ENCODE results near the gene PHIP.

PHIP gene

DNA sequence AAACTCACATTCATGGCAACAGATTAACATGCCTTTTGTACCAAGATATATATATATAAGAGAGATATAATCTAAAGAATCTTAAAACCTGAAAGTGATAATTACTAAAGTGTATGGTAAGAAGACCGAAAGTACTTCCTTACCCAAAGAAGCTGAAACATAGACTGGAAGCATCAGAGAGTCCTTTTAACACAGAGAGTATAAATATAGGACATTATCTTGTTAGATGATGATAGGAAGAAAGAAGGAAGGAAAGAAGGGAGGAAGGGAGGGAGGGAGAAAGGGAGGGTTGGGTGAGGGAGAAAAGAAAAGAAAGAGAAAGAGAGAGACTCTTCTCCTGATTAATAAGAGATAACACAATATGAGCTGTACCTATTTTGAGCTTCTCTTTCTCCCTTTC lies 68.2 kb downstream of the PHIP start:
- no peak for DNase-seq (ENCODE audit: low read depth)

DNA sequence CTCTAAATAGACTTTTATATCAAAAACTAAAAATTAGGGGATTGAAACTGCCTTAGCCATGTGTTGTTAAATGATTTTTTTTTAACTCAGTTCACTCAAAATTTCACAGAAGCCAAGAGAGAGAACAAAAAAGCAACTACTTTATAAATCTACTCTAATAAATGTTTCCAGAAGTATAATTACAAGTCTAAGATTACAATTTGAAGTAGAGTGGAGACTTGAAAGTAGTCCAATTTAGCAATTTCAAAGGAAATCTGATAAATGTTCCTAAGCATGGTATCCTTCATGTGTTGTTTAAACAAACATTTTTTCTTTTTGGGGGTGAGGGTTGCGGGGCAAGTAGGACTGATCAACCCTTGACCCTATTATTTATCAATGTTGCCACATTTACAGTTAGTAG lies 72.6 kb downstream of the PHIP start:
- DNase-seq (ENCODE audit: low read depth), result peak; percentile 2

DNA sequence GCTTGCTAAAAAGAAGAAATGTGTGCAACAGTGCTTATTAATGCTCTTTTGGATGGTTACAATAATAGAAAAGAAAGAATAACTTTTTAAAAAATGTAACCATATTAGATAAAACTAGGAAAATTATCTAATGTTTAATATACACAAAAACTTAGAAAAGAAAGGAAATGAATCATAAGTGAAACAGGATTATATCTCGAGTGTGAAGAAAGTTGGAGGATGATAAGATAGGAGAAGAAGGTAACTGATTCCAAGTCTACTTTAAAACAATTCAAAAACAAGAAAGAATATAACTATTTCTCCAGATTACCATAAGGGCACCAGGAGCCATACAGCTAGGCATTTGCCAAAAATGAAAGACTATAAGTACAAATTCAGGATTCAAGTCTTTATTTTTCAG lies 73.0 kb downstream of the PHIP start:
- no peak for DNase-seq (ENCODE audit: low read depth)

DNA sequence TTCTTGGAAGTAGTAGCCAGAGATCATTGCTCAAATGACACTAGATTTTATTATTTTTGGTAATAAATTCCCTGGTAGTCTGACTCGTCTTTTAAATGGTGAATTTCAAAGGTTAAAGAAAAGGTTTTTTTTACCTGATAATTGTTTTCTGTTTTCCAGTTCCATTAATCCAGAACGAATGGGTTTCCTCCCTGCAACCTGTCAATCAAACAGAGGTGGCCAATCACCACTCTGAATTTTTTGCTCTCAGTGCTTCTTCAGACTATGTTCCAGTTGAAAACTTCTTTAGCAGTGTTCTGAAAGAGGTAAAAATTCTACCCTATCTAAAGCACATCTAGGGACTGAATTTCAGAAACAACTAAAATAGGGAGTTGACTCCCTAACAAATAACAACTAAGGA lies 73.8 kb downstream of the PHIP start:
- DNase-seq (ENCODE audit: low read depth), result no peak

DNA sequence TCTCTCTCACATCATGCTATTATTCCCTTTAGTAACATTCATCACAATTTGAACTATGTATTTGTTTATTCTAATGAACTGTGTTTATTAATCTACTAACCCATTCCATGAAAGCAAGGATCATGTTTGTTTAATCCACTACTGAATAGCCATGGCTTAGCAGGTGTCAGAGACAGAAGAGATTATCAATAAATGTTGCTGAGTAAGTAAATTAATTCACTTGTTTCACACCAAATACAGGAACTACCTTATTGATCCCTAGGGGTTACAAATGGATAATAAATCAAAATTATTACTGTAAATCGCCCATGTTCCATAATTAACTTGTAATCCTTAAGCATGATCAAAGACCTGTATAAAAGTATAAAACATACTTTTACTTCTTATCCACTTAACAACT lies 76.6 kb downstream of the PHIP start:
- DNase-seq (ENCODE audit: low read depth), result no peak

DNA sequence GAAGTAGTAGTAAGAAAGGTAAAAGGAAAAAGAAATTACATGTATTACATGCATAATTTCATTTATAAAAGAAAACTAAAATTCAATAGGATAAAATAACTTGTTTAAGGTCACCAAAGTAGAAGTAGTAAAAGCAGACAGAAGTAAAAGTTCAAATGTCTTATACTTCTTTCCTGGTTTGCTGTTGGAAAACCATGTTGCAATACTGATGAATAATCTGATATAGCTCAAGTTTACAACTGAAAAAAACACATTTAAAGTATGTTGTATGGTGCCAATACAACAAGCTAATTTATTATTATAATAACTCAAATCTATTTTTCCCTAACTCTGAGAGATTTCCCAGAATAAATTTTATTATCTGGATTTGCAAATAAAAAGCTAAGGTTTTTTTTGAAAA lies 78.3 kb downstream of the PHIP start:
- DNase-seq (ENCODE audit: low read depth), result peak; percentile 7

DNA sequence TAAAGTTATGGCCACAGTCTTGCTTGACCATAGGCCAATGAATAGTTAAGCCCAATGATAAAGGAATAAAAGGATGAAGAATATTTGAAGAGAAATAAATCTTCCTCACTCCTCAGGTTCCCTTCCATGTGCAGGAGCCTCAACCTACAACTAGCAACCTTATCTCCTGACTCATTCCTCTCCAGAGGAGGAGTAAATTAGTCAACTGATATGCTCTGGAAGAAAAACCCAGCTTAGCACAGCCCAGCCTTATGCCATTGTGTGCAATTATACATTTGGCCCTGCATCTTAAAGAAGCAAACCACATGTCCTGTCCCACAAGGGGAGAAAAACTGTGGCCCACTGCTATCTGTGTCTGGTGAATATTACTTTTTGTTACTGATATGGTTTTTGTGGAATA lies 82.1 kb downstream of the PHIP start:
- no peak for DNase-seq (ENCODE audit: low read depth)

DNA sequence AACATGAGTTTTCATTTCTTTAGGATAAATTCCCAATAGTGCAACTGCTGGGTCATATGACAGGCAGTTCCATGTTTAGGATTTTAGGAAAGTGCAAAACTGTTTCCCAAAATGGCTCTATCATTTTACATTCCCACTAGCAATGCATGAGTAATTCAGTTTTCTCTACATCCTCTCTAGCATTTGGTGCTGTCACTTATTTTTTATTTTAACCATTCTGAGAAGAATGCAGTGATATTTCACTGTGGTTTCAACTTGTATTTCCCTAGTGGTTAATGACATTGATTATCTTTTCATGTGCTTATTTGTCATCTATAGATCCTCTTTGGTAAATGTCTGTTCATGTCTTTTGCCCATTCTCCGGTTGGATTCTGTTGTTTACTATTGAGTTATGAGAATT lies 82.7 kb downstream of the PHIP start:
- DNase-seq (ENCODE audit: low read depth), result no peak

DNA sequence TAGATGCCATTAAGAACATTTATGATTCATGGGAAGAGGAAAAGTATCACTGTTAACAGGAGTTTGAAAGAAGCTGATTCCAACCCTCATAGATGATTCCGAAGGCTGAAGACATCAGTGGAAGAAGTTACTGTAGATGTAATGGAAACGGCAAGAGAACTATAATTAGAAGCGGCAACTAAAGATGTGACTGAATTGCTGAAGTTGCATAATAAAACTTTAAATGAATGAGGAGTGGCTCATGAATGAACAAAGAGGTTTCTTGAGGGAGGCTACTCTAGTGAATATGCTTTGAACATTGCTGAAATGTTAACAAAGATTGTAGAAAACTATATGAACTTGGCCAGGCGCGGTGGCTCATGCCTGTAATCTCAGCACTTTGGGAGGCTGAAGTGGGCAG lies 84.1 kb downstream of the PHIP start:
- DNase-seq (ENCODE audit: low read depth), result no peak

DNA sequence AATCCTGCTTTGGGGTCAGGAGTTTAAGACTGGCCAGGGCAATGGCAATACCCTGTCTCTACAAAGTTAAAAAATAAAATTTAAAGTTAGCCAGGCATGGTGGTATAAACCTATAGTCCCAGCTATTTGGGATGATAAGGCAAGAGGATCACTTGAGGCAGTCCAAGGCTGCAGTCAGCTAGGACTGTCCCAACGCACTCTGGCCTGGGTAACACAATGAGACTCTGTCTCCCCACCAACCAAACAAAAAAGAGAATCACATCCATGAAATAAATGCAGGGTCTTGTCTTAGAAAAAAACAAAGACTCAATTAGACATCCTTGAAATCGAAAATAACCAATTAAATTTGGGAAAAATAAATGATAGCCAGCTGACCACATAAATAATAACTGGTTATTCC lies 88.9 kb downstream of the PHIP start:
- no peak for DNase-seq (ENCODE audit: low read depth)

DNA sequence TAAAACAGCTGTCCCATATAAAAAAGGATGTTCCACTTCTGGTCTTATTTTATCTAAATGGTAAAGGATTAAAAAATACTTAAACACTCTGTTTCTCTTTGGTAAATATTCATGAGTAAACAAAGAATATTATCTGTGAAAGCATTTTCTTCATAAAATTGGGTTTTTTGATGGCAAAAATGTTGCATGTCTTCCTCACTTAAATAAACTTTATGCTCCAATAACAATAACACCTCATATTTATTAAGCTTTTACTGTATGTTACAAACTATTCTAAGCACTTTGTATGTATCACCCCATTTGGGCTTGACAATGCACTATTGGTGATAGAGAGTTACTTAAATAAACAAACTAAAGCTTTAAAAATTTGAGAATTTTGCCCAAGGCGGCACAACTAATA lies 91.9 kb downstream of the PHIP start:
- DNase-seq (ENCODE audit: low read depth), result no peak

DNA sequence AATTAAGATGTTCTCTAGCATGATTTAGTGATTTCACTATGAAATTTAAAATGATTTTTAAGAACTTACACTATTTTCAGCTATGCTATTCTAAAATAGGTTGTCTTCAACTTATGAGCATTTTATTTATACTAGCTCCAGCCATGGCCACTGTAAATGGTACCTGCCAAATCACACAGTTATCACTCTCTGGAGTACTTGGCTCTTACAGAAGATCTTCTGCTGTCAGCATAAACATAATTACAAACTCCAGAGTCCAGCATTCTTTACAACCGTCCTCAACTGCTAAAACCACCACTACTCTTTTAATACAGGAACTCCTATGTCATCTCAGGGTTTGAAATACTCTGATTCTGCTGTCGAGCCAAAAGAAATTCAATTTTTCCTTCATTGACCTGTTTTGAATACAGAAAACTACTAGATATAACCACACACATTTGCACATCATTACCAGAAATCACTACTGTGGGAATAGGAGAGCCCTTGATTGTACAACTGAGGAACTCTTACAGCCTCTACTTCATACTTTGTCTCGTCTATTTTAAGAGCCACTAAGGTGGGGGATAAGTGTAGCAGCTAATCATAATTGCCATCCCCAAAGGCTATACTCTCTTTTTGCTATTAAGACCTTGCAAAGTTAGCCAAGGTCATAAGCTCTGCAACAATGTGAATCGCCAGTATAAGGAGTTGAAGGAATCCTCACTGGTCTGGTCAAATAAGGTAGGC lies 93.7 kb downstream of the PHIP start:
- DNase-seq (ENCODE audit: low read depth), result no peak

DNA sequence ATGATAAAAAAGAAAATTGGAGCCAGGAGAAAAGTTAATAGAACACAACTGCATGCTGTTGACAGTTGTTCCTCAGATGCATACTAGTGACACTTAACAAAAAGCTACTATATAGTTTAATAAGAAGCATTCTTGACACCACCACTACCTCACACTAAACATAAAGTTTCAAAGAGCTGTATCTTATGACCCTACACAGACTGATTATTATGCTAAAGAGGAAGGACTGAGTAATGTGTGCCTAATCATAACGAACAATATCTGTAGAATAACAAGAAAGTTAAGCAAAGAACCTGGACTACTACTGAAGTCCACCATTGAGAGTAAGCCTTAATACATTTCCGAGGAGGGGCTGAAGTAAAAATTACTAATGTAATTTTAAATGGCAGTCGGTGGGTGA lies 110.9 kb downstream of the PHIP start:
- no peak for DNase-seq (ENCODE audit: low read depth)

DNA sequence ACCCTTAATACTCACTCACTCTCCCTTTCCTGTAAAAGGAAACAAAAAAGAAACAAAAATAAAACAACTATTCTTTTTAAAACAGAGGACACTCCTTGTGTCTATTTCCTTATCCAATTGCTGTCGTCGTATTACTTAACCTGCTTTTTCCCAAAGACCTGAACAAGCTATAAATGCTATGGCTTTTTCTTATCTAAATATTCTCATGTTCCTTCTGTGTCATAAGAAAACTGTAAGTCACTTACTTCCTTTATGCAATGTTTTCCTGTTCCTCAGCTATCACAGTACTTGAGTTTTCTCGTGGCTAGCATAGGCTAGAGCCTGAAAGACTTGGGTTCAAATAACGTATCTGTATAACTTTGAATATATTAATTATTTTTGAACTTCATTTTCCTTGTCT lies 111.5 kb downstream of the PHIP start:
- no peak for DNase-seq (ENCODE audit: low read depth)

DNA sequence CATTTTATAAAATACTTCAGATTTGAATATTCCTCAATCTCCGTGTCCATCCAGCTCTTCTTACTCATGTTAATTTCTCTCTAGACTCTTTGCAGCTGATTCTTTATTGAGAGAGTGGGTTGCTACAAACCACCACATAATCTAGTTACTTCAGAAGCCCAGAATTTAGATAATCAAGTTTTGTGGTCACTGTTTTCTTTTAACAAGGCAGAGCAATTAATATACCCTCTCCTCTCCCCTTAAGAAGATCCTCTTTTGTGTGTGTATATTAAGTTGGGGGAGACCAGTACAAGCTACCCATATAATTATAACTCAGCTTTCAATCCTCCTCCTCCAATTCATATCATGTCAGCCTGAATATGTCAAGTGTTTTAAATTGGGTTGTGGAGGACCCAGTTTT lies 115.6 kb downstream of the PHIP start:
- DNase-seq (ENCODE audit: low read depth), result no peak

DNA sequence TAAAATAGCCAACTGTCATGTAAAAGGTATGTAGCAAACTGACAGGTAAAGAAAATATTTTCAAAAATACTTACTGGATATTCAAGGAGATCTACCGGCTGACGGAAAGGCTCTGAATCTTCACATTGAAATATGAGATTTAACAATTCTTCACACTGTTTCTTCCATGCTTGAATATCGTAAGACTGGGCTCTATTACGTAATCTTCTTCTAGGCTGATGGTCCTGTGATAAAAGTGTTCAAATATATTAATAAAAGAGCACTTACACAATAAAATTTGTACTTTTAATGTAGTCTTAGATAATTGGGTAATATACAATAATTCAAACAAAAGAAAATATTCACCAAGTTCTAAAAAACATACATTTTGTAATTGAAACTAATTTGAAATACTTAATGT lies 123.3 kb downstream of the PHIP start:
- DNase-seq (ENCODE audit: low read depth), result no peak

DNA sequence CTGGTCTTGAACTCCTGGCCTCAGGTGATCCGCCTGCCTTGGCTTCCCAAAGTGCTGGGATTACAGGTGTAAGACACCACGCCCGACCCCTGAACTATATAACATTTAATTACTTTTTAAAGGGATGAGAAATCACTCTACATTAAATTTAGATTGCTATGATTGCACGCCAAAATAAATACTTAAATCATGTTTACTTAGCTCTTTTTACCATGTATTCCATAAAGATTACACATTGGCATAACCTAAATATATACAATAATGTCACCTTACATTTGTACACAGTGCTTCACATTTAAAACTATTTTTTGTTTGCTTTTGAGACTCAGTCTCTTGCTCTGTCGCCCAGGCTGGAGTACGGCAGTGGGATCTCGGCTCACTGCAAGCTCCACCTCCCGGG lies 124.3 kb downstream of the PHIP start:
- DNase-seq (ENCODE audit: low read depth), result no peak

DNA sequence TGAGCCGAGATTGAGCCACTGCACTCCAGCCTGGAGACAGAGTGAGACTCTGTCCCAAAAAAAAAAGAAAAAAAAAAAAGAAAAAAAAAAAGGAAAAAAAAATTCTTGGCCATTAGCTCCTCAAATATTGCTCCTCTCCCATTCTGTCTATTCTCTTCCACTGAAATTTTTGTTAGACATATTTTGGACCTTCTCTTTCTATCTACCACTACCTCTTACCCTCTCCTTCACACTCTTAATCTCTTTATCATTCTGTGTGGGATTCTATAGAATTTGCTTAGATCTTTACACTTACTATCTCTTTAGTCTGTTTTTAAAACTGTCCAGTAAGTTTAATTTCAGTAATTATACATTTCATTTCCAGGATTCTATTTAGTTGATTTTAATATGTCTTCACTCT lies 125.7 kb downstream of the PHIP start:
- no peak for DNase-seq (ENCODE audit: low read depth)

DNA sequence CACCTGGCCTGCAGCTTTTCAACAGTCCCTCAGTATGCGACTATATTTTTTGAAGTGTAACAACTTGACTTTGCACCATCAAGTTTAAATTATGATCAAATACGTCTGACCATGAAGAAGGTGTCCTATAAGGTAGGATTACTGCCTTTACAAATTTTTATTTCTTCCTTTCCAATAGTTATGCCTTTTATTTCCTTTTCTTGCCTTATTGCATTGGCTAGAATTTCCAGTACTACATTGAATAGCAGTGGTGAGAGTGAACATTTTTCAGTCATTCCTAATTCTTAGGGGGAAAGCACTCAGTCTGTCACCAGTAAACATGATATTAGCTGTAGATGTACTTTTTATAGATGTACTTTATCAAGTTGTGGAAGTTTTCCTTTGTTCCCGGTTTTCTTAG lies 129.3 kb downstream of the PHIP start:
- no peak for DNase-seq (ENCODE audit: low read depth)

DNA sequence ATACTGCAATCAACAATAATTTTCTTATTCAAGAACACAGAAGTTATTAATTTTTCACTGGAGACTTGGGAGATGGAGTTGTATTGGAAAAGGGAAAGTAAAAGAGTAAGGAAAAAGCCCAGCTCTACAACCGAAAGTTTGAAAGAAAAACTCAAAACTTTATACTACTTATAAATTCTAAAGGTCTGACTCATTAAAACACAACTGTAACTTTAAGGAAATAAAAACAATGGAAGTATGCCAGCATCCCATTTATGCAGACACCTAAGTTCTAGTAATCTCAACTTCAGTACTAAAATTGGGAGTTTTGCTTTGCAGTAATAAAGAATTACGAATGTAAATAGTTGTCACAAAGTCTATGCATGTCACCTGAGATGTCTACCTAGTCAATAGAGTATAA lies 130.1 kb downstream of the PHIP start:
- peak; percentile 6 for DNase-seq (ENCODE audit: low read depth)

DNA sequence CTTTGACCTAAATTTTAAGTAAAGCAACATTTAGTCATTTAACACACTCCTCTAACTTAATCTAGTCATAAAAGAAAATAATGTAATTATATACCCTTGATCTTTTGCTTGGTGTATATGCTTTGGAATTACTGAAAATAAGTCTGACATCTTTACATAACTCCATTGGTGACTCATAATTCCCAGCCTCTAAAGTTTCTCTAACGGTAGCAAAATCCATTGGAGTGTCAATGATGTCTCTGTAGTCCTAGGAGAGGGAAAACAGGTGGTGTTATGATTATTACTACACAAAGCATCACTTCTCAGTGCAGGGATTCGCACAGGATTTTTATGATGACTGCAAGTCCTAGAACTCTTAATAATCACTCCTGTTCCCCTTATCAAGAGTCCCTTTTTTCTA lies 130.5 kb downstream of the PHIP start:
- no peak for DNase-seq (ENCODE audit: low read depth)

DNA sequence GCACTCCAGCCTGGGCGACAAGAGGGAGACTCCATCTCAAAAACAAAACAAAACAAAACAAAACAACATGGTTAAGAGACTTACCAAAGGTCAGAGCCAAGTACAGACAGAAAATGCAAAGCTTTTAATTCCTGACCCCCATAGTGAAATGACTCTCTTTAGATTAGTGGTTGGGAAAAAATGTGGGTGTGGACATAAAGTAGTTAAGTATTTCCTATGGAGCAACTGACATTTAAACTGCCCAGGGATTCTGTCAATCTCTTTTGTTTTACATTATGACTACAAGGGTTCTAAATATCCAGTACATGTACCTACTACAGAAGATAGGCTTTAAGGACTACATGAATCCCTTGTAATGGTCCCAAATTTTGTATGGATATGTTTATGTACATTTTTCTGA lies 135.6 kb downstream of the PHIP start:
- DNase-seq (ENCODE audit: low read depth), result no peak

DNA sequence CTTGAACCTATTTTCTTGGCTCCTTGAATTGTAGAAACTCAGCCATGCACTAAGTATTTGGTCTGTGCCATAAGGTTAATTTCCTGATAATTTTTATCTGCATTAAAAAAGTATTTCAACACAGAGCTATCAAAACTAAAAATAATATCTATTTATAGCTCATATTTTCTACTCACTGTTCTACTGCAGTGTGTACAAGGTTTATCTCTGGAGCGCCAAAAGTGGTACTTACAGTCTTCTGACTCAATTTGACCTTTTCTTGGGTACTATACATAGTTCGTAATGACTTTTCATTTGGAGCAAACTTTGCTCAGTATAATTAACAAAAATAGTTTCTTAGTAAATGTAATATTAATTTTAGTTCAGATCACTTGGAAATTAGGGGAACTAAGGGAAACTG lies 141.5 kb downstream of the PHIP start:
- DNase-seq (ENCODE audit: low read depth), result no peak

DNA sequence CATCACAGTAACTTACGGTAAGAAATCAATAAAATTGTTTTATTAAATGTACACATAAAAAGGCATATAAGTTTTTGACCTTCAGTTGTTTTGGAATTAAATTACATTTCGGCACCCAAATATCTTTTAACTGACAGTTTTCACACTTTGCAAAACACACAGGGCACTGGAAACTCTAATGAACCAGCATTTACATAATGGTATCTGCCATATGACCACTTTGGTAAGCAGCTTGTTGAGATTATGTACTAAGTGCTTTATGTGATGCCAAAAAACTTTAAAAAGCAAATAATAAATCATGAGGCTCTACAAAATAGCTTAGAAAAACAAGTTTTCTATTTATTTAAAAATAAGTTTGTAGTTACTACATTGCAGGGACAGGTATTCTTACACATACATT lies 142.5 kb downstream of the PHIP start:
- no peak for DNase-seq (ENCODE audit: low read depth)

DNA sequence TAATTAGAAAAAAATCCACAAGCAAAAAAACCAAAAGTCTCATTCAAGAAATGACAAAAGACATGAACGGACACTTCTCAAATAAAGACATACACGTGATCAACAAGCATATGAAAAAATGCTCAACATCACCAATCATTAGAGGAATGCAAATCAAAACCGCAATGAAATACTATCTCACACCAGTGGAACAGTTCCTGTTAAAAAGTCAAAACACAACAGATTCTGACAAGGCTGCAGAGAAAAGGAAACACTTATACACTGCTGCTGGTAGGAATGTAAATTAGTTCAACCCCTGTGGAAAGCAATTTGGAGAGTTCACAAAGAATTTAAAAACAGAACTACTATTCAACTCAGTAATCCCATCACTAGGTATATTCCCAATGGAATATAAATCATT lies 152.7 kb downstream of the PHIP start:
- no peak for DNase-seq (ENCODE audit: low read depth)
